ENCODE data around the gene VCP. TPM values are rescaled to one million over a fixed set of nuclear protein-coding genes. Genes with fewer than 3 reads are reported as not detected.

VCP gene
- total and polyA plus RNA-seq, 2 experiments from 2014 or later: 130 to 408 TPM

DNA sequence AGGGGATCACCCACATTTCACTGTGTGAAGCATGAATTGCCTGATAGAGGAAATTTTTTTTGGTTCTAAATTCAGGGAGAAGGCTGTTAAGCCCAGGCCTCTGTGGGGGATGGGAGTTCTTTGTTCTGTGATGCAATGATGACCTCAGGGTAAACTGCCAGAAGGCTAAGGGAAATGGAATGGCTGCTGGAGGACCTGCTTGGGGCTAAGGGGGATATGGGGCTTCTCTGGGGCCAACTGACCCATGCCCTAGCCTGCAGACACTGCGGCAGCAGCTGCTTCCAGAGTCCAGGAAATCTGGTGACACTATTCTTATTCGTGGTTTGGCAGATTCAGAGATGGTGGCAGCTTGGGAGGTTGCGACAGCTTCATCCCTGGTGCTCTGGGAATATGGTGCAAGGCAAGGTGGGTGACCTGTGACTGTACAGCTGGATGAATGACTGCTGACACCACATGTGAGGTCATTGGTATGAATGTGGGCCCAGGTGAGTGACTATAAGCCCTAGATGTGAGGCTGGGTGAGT is 30.3 kb downstream of the VCP start:
- H3K27me3 Mint-ChIP-seq (ENCODE audit: insufficient read depth, low read depth, poor library complexity): peaks cover 10% of the 10 kb centered on the region
- no peaks in the 10 kb centered on the region for H4K20me1 ChIP-seq (replicated peaks; ENCODE audit: insufficient read depth)

DNA sequence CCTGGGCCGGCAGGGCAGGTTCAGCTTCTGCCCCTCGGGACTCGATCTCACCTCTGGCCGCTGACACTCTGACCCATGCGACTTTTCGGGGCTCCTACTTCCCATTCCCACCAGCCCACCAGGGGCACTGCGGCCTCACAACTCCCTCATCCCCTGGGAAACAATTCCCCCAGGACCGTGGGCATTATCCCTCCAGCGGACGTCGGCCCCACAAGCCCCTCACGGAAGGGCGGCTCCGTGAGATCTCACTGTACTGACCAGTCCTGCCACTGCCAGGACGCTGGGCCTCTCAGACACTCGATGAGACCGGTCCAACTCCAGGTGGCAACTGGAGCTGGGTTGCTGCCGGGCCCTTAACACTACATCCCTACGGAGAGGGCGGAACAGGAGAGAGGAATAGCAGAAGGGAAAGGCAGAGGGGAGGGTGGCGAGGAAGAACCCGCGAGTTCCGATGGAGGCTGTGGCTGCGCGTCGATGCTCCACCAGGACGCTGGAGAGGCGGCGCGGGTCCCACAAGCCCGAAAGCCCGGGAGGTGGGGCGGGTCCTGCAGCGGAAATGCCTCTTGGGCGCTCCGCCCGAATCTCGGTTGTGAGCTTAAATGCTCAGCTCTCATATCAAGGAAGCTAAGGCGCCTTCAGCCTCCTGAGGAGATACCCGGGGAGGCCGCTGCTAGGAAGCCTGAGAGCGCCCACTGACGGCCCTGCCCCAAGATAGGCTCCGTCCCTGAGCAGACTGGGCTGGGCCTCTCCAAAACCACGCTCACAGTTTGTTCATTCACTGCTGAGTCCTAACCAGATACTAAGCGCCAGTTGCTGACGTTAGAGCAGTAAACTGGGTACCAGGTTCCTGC is 36.3 kb downstream of the VCP start:
- Mint-ChIP-seq H3K4me1 (0 out of 3 replicates have a peak, but pooled peaks cover 2% of the 10 kb centered on the region), H3K36me3 (ENCODE audit: low read depth) (peaks cover 21% of the 10 kb centered on the region), H3K27me3 (ENCODE audit: insufficient read depth, low read depth, poor library complexity) (no peaks in the 10 kb centered on the region), H3K4me3 (peak overlapping the region; percentile 38; the same call in 2 of the 3 replicates), H3K27ac (no peak overlapping the region), H3K9me3 (peaks cover 3% of the 10 kb centered on the region; the same call in 2 of the 3 replicates)
- H3K9me2 ChIP-seq (ENCODE audit: insufficient read depth): peaks cover 4% of the 10 kb centered on the region; the same call in 1 of the 2 replicates
- H2AFZ ChIP-seq: peak overlapping the region; percentile 98
- peak overlapping the region; percentile 53 for H3K4me3 ChIP-seq
- no peaks in the 10 kb centered on the region for H4K20me1 ChIP-seq (replicated peaks; ENCODE audit: insufficient read depth)
- H3K4me1 ChIP-seq (ENCODE audit: insufficient read depth): peaks cover 5% of the 10 kb centered on the region; the same call in 1 of the 2 replicates
- peak overlapping the region; percentile 91 for H3K27ac ChIP-seq (ENCODE audit: low read depth)
- no peaks in the 10 kb centered on the region for H3K79me2 ChIP-seq (replicated peaks; ENCODE audit: insufficient read depth)
- no peaks in the 10 kb centered on the region for H3K36me3 ChIP-seq (ENCODE audit: insufficient read depth)
- H3K4me2 ChIP-seq: peak overlapping the region; percentile 88
- ATAC-seq (peak; percentile 87), DNase-seq (ENCODE audit: low spot score) (peak; percentile 89)
- no peaks in the 10 kb centered on the region for H3K27me3 ChIP-seq (ENCODE audit: insufficient read depth)
- H3F3A ChIP-seq (replicated peaks; ENCODE audit: low read depth): peaks cover 5% of the 10 kb centered on the region; the same call in 1 of the 2 replicates
- TF ChIP-seq POLR2AphosphoS5 (IDR thresholded peaks at IDR 0.05; ENCODE audit: low read depth): 0 out of 2 replicates have a peak, but pooled peaks have one; percentile 15
- TF ChIP-seq, protein P1, sequence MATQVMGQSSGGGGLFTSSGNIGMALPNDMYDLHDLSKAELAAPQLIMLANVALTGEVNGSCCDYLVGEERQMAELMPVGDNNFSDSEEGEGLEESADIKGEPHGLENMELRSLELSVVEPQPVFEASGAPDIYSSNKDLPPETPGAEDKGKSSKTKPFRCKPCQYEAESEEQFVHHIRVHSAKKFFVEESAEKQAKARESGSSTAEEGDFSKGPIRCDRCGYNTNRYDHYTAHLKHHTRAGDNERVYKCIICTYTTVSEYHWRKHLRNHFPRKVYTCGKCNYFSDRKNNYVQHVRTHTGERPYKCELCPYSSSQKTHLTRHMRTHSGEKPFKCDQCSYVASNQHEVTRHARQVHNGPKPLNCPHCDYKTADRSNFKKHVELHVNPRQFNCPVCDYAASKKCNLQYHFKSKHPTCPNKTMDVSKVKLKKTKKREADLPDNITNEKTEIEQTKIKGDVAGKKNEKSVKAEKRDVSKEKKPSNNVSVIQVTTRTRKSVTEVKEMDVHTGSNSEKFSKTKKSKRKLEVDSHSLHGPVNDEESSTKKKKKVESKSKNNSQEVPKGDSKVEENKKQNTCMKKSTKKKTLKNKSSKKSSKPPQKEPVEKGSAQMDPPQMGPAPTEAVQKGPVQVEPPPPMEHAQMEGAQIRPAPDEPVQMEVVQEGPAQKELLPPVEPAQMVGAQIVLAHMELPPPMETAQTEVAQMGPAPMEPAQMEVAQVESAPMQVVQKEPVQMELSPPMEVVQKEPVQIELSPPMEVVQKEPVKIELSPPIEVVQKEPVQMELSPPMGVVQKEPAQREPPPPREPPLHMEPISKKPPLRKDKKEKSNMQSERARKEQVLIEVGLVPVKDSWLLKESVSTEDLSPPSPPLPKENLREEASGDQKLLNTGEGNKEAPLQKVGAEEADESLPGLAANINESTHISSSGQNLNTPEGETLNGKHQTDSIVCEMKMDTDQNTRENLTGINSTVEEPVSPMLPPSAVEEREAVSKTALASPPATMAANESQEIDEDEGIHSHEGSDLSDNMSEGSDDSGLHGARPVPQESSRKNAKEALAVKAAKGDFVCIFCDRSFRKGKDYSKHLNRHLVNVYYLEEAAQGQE (IDR thresholded peaks at IDR 0.05; ENCODE audit: unreplicated experiment): no peak
- TF ChIP-seq EZH2 (IDR thresholded peaks at IDR 0.05; ENCODE audit: low read depth, unreplicated experiment): no peak
- no peak for TF ChIP-seq ZNF114 (CRISPR knock-in tag; IDR thresholded peaks at IDR 0.05)
- TF ChIP-seq, protein P2, sequence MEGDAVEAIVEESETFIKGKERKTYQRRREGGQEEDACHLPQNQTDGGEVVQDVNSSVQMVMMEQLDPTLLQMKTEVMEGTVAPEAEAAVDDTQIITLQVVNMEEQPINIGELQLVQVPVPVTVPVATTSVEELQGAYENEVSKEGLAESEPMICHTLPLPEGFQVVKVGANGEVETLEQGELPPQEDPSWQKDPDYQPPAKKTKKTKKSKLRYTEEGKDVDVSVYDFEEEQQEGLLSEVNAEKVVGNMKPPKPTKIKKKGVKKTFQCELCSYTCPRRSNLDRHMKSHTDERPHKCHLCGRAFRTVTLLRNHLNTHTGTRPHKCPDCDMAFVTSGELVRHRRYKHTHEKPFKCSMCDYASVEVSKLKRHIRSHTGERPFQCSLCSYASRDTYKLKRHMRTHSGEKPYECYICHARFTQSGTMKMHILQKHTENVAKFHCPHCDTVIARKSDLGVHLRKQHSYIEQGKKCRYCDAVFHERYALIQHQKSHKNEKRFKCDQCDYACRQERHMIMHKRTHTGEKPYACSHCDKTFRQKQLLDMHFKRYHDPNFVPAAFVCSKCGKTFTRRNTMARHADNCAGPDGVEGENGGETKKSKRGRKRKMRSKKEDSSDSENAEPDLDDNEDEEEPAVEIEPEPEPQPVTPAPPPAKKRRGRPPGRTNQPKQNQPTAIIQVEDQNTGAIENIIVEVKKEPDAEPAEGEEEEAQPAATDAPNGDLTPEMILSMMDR (conservative IDR thresholded peaks at IDR 0.05; ENCODE audit: low read depth in 2 of 2): peak; percentile 42 to 44
- TF ChIP-seq ZNF331 (CRISPR knock-in tag; IDR thresholded peaks at IDR 0.05; ENCODE audit: low read depth): no peak
- TF ChIP-seq EZH2phosphoT487 (IDR thresholded peaks at IDR 0.05; ENCODE audit: unreplicated experiment): no peak
- no peak for TF ChIP-seq CREB1 (CRISPR knock-in tag; IDR thresholded peaks at IDR 0.05; ENCODE audit: low read depth)
- no peak for TF ChIP-seq NANOG (IDR thresholded peaks at IDR 0.05; ENCODE audit: borderline replicate concordance)
- no peak for TF ChIP-seq JUNB (IDR thresholded peaks at IDR 0.05; ENCODE audit: unreplicated experiment)
- TF ChIP-seq, protein P3, sequence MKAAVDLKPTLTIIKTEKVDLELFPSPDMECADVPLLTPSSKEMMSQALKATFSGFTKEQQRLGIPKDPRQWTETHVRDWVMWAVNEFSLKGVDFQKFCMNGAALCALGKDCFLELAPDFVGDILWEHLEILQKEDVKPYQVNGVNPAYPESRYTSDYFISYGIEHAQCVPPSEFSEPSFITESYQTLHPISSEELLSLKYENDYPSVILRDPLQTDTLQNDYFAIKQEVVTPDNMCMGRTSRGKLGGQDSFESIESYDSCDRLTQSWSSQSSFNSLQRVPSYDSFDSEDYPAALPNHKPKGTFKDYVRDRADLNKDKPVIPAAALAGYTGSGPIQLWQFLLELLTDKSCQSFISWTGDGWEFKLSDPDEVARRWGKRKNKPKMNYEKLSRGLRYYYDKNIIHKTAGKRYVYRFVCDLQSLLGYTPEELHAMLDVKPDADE (IDR thresholded peaks at IDR 0.05): no peak

More for the DNA sequence above, 30.3 kb downstream of the VCP start:
- DNase-seq (ENCODE audit: low spot score): no peak
- TF ChIP-seq POLR2AphosphoS5 (IDR thresholded peaks at IDR 0.05; ENCODE audit: low read depth): no peak
- TF ChIP-seq CREB1 (CRISPR knock-in tag; IDR thresholded peaks at IDR 0.05; ENCODE audit: low read depth): 0 out of 2 replicates have a peak, but pooled peaks have one; percentile 22
- TF ChIP-seq, protein P2 (conservative IDR thresholded peaks at IDR 0.05; ENCODE audit: low read depth in 2 of 2): no peak
- no peak for TF ChIP-seq JUNB (IDR thresholded peaks at IDR 0.05; ENCODE audit: unreplicated experiment)
- no peak for TF ChIP-seq EZH2 (IDR thresholded peaks at IDR 0.05; ENCODE audit: low read depth, unreplicated experiment)
- no peaks in the 10 kb centered on the region; the same call in 1 of the 3 replicates for H3K9me3 Mint-ChIP-seq
- Histone ChIP-seq H3K9me2 (ENCODE audit: insufficient read depth) (peaks cover 8% of the 10 kb centered on the region; the same call in 1 of the 2 replicates), H2AFZ (no peak overlapping the region), H3K79me2 (replicated peaks; ENCODE audit: insufficient read depth) (no peaks in the 10 kb centered on the region), H3K36me3 (ENCODE audit: insufficient read depth) (no peaks in the 10 kb centered on the region), H3K4me3 (no peak overlapping the region), H3K27ac (ENCODE audit: low read depth) (no peak overlapping the region), H3K4me2 (no peak overlapping the region), H3K27me3 (ENCODE audit: insufficient read depth) (no peaks in the 10 kb centered on the region), H3K4me1 (ENCODE audit: insufficient read depth) (peaks cover 6% of the 10 kb centered on the region; the same call in 1 of the 2 replicates), H3F3A (replicated peaks; ENCODE audit: low read depth) (no peaks in the 10 kb centered on the region)
- no peak overlapping the region for H3K4me3 Mint-ChIP-seq
- H3K36me3 Mint-ChIP-seq (ENCODE audit: low read depth): peaks cover 38% of the 10 kb centered on the region
- peaks cover 18% of the 10 kb centered on the region for H3K4me1 Mint-ChIP-seq
- H3K27ac Mint-ChIP-seq: peak overlapping the region; percentile 60; the same call in 1 of the 2 replicates
- ATAC-seq: no peak
